HG03159 (cell line): ENCODE results near the gene OPCML.

Experiments
- ATAC-seq: cut with Tn5 transposase; IDR thresholded peaks from one replicate; pipeline ENCODE4 v1.9.1; 2021; ENCODE audit warnings: mild to moderate bottlenecking, moderate library complexity; ENCODE audit not compliant: unreplicated experiment

Gene OPCML

DNA sequence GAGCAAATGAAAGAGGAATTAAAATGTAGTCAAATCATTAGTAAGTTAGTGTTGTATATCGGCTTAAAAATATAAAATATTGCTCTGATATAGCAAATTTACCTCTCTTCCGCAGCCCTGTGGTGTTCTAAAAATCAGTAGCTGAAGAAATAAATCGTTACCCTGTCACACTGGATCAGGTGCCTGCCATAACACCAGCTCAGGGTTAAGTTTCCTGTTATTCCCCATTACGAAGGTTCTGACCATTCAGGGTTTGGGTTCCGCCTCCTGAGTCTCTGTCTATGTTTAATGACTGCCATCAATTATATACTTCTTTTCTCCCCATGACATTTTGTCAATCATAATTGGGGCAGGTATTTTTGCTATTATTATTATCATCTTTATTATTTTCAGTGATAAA lies 658.5 kb downstream of the OPCML start:
- ATAC-seq, result no peak

DNA sequence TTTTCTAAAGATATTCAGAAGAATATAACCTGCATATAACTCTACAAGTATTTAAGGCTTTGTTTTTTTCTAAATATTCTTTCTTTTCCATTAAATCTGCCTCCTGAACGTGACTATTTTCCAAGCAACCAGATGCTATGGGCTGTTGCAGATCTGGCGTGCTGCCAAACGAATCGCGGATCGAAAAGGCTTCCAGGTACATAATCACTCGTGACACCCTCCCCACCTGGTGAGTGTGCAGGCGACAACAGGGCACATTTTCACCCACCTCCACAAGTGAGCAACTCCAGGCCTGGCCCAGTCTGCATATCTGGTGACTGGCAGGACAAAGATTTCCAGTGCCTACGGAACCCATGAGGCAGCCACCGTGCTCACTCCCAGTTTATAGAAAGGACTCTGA lies 660.1 kb downstream of the OPCML start:
- ATAC-seq, result no peak

DNA sequence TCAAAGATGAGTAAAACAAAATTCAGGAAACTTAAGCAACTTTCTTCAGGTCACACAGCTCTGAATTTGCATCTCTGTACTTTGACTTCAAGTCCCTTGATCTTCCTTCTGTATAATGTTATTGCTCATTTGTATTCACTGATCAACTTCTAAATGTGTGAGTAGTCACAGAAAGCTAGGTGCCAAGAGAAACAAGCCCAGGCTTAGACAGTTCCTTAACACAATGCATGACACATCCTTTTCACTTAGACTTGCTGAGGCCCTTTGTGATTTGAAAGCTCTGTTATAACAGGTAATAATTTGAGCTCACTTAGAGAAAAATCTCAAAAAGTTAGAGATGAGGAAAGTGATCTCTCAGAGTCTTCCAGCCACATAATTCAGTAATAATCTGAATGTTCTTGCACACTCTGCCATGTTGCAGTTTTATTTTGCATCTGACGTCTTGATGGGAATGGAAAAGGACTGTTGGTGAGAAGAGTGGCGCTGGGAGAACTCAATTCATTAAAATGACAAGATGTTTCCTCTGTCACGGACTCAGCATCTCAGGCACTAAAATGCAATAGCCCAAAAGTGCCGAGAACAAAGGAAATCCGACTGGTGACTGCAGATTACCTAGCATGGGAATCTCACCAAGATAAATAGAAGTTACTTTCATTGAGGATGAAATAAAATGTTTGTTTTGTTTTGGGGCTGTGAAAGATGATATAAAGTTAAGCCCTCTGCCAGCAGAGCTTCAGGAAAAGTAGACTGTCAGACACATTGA lies 665.3 kb downstream of the OPCML start:
- no peak for ATAC-seq

DNA sequence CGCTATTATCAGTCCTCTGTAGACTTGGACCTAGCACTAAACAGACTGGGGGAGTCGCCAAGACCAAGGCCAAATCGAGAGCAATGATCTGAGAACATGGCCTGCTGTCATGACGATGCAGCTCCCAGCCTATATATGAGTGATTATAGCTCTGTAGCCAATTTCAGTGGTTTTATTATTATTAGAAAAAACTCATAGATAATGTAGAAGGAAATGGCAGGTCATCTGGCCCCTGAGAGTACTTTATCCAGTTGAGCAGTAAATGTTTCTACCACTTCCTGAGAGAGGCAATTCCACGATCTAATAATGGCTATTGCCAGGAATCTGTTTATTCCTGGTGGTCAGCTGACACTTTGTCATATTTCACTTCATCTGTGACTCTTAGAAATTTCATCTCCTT lies 666.7 kb downstream of the OPCML start:
- ATAC-seq, result no peak

DNA sequence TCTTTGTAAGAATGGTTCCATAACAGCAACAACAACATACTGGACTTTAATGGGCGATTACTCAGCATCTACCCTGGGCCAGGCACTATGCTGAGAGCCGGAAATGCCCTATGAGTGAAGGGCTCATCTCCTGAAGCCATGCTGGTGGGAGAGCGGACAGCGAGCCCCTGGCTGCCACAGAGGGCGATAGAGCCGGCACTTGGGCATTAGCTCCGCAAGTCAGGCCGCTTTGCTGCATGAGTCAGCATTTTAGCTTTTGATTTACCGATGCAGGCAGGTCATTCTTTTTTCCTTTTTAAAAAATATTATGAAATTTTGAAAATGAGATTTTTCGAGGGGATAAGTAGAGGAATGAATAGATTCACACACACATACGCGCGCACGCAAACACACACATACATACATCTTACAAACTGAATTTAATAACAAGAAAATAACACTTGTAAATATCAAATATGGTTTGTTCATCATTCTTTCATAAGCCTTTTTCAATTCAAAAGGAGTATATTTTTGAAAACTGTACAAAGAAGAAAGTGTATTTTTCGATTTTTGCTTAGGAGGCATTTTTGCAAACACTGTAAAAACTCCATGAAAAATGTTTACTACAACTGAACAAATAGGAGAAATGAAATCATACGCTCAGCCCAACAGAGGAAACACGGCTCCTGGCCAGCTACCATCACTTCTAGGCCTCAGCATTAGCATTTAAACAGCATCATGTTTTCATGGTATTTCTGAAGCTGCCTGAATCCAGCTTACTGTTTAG lies 667.3 kb downstream of the OPCML start:
- no peak for ATAC-seq

DNA sequence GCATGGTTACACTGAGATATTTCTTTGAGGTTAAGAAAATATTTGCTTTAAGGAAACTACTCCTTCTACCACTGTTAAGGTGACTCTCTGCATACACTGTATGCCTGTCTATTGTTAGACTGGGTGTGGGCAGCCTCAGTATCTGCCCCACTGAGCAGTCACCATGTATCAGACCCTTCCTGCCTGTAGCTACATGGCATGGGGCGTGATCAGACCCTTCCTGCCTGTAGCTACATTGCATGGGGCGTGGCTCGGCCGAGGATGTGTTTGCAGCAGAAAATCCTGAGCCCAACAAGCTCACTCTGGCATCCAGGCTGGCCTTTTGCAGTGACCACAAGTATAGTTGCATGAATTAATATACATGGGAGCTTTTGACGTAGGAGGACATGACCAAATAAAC lies 669.4 kb downstream of the OPCML start:
- no peak for ATAC-seq

DNA sequence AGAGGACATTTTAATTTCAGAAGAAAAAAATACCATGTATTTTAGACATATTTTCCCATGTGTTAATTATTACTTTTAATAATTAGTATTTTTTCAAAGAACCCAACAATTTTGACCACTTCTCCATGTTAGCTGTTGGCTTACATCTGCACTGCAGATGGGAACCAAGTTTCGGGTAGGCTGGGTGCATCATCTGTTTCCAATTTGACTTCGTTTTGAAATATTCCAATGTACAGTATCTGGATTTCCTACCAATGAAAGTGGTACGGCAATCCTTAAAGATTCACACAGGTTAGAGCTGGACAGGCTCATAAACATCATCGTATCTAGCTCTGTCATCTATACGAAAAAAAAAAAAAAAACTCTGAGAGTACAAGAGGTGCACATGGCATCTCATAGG lies 670.2 kb downstream of the OPCML start:
- no peak for ATAC-seq

DNA sequence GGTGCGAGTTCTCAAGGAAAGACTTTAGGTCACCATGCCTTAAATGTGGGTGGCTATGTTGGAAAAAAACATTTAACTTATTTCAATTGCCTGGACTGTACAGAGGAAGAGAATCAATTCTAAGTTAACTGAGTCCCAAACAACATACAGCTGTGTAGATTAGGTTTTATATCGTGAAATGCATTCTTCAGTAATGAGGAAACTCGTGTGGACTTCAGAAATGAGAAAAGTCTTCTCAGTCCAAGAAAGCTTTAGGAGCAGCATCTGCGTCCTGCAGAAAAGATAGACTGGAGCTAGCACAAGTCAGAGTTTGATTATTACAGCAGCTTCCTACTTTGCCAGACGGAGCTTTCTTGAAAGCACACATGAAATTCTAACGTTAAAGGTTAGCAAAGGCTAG lies 673.0 kb downstream of the OPCML start:
- ATAC-seq, result no peak

DNA sequence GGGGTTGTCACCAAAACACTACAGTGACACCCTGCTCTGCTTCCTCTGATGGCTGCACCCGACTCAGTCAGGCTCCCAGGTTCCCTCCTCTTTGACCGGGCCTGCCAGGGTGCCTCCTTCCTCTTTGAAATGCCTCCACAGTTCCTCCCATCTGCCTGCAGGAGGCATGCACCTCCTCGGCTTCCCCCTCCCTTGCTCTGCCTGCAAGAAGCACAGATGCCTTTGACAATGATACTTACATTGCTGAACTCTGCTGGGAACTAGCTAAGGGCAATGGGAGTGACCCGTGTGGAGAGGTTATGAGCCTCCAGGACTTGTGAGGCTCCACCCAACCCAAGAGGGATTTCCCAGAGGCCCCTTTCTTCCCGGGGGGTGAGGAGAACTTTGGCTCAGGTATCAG lies 674.1 kb downstream of the OPCML start:
- no peak for ATAC-seq

DNA sequence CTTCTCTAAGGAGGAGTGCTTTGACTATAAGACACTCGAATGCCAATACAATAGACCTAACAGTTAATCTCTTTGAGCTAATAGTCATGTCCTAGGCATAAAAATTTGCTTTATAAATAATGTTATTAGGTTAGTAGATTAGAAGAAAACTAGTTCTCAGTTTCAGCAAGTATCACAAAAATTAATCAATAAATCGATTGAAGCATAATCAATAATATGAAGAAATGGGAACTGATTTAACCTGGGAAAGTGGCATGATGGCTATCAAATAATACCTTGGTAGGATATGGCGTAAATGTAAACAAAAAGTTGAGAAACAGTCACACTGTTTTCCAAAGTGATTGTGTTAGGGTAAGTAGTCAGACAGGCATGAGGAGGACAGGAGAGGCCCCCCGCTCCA lies 676.3 kb downstream of the OPCML start:
- ATAC-seq, result no peak

DNA sequence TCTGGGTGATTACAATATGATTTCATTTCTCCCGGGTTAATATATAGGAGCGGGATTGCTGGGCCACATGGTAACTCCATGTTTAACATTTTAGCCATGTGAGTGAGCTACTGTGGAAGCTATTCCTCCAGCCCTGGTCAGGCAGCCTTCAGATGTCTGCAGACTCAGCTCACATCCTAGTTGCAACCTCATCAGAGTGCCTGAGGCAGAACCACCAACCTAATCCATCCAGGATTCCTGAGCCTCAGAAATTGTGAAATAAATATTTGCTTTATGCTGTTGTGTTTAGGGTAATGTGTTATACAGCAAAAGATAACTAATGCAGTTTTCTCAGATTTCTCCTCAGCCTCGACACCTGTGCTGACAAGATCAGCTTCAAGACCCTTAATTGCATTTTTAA lies 676.8 kb downstream of the OPCML start:
- ATAC-seq, result no peak

DNA sequence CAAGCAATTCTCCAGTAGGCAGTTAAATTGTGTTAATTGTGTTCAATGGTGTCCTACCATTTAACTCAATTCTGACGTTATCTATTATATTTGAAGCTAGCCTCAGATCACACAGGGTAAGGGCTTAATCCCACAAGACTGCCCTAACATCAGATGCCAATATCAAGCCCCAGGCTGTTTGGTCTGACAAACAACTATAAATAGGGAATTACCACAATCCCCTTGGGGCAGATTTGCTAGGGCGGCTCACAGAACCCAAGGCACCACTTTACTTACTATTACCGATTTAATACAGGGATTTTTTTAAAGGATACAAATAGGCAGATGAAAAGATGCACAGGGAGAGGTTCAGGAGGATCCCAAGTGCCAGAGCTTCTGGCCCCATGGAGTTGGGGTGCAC lies 678.4 kb downstream of the OPCML start:
- ATAC-seq, result no peak

DNA sequence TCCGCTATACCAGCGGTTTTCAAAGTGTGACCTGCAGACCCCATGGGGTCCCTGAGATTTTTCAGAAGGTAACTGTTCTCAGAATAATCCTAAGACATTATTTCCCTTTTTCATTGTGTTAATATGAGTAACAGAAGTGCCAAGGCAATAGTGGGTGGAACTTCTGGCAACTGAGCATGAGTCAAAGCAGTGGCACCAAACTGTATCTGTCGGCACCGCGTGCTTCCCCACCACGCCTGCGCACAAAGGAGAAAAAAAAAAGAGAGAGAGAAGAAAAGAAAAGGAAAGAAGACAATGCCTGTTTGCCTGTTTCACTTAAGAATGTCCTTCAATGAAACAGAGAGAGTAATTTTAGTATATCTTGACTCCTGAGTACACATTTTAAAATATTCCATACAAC lies 679.9 kb downstream of the OPCML start:
- no peak for ATAC-seq

DNA sequence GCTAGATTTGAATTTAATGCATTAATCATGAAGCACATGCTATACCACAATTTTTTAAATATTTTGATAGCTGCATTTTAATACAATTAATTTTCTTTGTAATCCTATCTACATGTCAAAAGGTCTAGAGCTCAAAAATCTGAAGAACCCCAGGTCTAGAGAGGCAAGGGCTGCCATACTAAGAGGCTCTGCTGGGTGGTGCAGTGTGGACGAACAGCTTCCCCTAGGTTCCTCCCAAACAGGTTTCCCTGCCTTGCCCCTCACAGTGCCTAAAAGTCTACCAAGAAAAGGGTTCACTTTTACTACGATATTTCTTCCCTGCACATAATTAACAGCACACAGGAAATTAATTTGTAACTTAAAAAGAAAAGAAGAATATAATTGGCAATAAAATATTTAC lies 681.1 kb downstream of the OPCML start:
- ATAC-seq, result no peak

DNA sequence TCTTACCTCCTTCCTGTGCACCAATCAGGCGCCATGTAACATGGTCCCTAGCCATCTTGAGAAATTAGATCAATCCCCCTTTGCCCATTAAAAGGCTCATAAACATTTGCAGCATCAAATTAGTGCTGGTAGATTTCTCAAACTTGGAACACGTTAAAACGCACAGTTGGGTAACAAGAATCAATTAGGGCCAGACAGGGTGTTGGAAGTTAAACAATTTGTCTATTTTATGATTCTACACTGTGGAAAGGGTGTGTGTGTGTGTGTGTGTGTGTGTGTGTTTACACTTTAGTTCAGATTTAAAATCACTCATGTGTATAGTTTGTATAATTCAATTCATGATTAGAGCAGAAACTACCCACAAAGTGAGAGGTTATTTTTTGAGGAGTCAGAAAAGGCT lies 682.0 kb downstream of the OPCML start:
- no peak for ATAC-seq

DNA sequence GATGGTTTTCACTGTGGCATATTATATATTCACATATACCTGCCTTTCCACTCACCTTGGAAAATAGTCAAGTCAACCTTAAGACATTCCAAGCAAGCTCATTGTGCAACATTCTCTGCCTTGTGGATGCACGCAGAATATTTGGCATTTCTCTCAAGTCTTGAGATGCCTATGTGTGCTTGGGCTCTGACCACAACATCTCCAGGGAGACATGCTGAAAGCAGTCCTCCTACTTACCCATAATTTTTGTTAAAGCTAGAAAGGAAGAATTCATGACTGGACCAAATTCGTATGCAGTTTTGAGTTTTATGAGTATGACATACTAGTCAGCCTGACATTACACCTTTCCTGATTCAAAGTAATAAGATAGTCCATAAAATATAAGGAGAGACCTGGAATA lies 684.0 kb downstream of the OPCML start:
- ATAC-seq, result no peak

DNA sequence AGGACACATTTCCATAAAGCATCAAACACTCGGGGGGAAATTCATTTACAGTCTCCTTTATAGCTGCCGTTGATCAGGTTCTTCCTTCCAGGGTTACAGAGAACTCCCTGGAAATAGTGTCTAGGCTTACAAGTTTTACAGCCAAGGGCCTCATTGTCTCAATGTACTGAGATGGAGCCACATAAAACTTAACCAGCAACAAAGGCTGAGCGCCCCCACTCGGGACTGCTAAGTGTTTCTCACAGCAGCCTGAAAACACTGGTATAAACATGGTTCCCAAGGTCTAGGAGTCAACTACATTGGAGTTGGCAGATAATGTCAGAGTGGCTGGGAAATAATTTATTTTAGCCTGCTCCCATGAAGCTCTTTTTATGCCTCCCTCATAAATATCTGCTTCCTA lies 686.2 kb downstream of the OPCML start:
- ATAC-seq, result no peak

DNA sequence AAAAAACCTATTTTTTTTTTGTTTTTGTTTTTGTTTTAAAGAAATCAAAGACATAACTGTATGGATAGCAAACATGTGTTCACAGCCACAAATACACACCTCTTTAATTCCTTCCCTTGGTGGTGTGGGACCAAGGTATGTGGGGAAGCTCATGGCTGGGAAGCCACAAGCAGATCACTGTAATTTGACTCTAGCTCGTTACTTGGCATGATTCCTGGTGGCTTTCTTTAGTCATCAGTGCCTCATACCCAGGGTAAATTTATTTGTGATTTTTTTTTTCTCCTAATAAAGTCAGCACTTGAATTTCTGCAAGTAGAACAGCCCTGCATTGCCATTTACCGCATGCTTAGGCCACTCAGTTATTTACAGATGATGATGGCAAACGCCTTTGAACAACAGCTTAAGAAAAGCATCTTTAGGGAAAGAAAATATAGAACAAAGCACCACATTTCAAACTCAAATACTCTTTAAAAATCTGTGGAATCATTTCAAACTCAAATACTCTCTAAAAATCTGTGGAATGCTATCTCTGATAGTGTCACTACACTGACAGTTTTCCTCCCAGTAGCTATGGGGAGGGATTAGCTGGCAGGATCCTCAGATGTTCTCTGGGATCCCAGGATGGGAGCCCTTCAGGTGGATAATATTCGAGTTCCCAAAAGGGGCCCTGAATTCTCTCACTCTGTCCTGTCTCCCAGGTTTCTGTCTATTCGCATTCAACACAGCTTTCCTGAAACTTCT lies 687.2 kb downstream of the OPCML start:
- no peak for ATAC-seq

DNA sequence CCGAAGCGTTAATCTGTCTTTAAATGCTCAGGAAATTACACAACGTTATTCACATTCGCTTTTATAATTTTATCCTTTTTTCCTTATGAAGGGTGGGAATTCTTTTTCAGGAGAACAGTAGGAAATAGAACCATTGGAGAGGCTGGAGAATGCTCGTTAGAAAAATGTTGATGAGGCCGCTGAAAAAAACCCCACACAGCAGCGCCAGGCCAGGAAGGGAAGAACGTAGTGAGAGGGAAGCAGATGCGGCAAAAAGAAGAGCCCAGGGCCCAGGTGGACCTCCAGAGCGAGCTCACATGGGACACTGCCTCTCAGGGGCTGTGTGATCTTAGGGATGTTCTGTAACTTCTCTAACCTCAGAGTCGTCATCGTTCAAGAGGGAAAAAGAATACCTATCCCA lies 691.6 kb downstream of the OPCML start:
- ATAC-seq, result no peak

DNA sequence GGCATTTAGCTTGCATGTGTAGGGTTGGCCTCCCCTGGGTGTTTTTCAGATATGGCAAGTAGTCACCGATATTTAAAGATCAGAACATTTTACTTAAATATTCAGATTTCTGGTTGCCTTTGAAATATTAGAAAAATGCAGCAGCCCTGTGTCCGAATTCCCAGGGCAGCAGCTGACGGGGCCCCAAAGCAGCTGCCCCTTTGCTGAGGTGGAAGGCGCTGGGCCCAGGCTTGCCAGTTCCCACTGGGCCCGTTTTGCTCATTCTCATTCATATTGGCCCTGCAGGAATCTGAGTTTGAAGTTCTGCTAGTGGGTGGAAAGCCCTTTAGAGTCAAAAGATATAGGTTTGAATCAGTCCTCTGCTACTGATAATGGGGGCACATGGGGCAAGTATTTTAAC lies 692.1 kb downstream of the OPCML start:
- ATAC-seq, result no peak

DNA sequence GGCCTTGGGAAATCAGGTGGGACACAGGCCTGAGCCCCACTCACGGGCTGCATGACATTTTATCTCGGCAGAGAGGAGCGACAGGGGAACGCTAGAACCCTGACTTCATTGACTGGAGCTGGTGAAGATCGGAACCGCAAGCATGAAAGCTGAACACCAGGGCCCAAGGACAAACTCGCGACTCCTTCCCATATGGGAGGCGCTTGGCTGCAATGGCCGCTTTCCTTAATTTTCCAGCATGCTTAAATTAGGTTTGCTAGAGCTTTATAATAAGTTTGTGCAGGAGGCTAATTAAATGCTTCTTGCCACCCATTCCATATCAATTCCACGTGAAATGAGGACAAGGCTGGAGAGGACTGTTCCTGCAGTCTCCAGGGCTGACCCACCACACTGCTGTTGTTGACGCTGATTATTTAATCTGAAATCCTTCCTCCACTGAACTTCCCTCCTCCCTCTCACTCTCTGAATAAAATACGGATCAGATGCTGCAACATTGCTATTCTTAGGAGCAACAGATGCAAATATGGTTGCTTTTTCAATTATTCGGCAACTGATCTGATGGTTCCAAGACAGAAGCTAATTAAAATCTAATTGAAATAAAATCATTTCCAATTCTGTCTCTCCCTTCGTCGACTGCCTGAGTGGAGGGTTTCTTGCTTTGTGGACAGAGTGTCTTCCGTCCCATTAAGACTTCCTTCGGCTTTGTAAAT lies 692.9 kb downstream of the OPCML start:
- no peak for ATAC-seq
